ENCODE results near the gene GSK3B. TPM values are rescaled to one million over a fixed set of nuclear protein-coding genes. Genes with fewer than 3 reads are reported as not detected.

The GSK3B gene
- total and polyA plus RNA-seq, 3 experiments from 2014 or later: 20.0 to 38.0 (median 35.7) TPM

DNA sequence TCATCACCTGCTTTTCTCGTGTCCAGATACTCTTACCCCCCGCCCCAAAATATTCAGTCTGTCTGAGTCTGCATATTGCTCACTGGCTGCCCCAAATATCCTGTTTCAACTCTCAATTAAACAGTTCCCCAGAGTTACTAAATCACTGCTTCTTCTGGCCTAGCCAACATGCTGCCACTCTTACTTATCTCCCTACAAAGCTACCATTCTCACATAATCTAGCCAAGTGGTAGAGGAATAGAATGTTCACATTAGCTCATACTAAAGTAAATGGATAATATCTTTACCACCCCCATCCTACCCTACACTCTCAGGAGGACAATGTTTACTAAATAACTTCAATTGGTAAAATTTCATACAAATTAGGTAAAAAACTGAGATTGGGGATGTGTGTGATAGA lies 234.5 kb downstream of the GSK3B start:
- Histone ChIP-seq H3K4me1 (ENCODE audit: insufficient read depth, low read length) (no peaks in the 10 kb centered on the region), H3K27ac (ENCODE audit: low read depth, low read length) (no peak overlapping the region), H3K36me3 (ENCODE audit: insufficient read depth, low read length) (peaks cover 18% of the 10 kb centered on the region), H3K27me3 (ENCODE audit: insufficient read depth, low read length, poor library complexity, severe bottlenecking) (no peaks in the 10 kb centered on the region), H3K4me3 (ENCODE audit: low read length) (no peak overlapping the region), H3K9me3 (ENCODE audit: low read length) (no peaks in the 10 kb centered on the region)
- Mint-ChIP-seq H3K4me1 (peaks cover 4 to 9% (median 4%) of the 10 kb centered on the region in 3 donors), H3K4me3 (no peak overlapping the region), H3K27ac (peak overlapping the region in 3 of 8 donors; percentile 0 to 55 (median 26)), H3K9me3 (peaks cover 0 to 3% (median 3%) of the 10 kb centered on the region in 5 donors), H3K27me3 (no peaks in the 10 kb centered on the region), H3K36me3 (peaks cover 37 to 73% (median 60%) of the 10 kb centered on the region in 3 donors)
- no peak for DNase-seq
- POLR2A ChIA-PET: no interaction called here
- CTCF ChIA-PET: no interaction called here

DNA sequence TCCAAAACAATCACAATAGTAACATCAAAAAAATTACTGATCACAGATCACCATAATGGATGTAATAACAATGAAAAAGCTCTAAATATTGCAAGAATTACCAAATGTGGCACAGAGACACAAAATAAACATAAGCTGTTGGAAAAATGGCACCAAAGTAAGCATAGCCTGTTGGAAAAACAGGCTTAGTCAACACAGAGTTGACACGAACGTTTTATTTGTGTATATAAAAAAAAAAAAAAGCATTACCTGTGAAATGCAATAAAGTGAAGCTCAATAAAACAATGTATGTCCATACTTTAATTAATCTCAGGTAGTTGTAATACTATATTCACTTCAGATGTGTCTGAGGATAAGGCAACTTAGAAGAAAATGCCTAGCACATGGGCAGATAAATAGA lies 235.3 kb downstream of the GSK3B start:
- Mint-ChIP-seq H3K4me3 (no peak overlapping the region), H3K27me3 (no peaks in the 10 kb centered on the region), H3K36me3 (peaks cover 38 to 72% (median 64%) of the 10 kb centered on the region in 3 donors), H3K4me1 (peaks cover 4 to 9% (median 4%) of the 10 kb centered on the region in 3 donors), H3K9me3 (peaks cover 0 to 3% (median 3%) of the 10 kb centered on the region in 5 donors), H3K27ac (peak overlapping the region in 1 of 8 donors; percentile 1)
- ChIA-PET POLR2A (no interaction called here), CTCF (no interaction called here)
- Histone ChIP-seq H3K4me1 (ENCODE audit: insufficient read depth, low read length) (no peaks in the 10 kb centered on the region), H3K36me3 (ENCODE audit: insufficient read depth, low read length) (peaks cover 18% of the 10 kb centered on the region), H3K4me3 (ENCODE audit: low read length) (no peak overlapping the region), H3K27ac (ENCODE audit: low read depth, low read length) (no peak overlapping the region), H3K27me3 (ENCODE audit: insufficient read depth, low read length, poor library complexity, severe bottlenecking) (no peaks in the 10 kb centered on the region), H3K9me3 (ENCODE audit: low read length) (no peaks in the 10 kb centered on the region)
- DNase-seq: no peak

DNA sequence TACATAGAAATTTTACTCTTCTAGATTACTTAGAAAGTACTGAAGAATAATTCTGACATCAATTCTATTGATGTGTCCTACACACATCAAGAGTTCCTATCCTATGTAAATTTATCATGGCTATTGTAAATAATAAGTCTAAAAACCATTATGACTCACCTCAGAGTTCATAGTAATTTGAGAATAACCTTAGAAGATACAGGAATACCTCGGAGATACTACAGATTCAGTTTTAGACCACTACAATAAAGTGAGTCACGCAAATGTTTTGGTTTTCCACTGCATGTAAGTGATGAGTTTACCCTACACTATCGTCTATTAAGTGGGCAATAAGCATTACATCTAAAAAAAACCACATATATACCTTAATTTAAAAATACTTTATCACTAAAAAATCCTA lies 237.6 kb downstream of the GSK3B start:
- Histone ChIP-seq H3K27me3 (ENCODE audit: insufficient read depth, low read length, poor library complexity, severe bottlenecking) (no peaks in the 10 kb centered on the region), H3K4me3 (ENCODE audit: low read length) (no peak overlapping the region), H3K4me1 (ENCODE audit: insufficient read depth, low read length) (no peaks in the 10 kb centered on the region), H3K9me3 (ENCODE audit: low read length) (no peaks in the 10 kb centered on the region), H3K27ac (ENCODE audit: low read depth, low read length) (no peak overlapping the region), H3K36me3 (ENCODE audit: insufficient read depth, low read length) (peaks cover 6% of the 10 kb centered on the region)
- peaks cover 0 to 3% (median 0%) of the 10 kb centered on the region in 5 donors for H3K9me3 Mint-ChIP-seq
- H3K27ac Mint-ChIP-seq: no peak overlapping the region
- POLR2A ChIA-PET: no interaction called here
- no peak overlapping the region for H3K4me3 Mint-ChIP-seq
- no peaks in the 10 kb centered on the region for H3K27me3 Mint-ChIP-seq
- peaks cover 29 to 62% (median 50%) of the 10 kb centered on the region in 3 donors for H3K36me3 Mint-ChIP-seq
- no peak for DNase-seq
- CTCF ChIA-PET: no interaction called here
- H3K4me1 Mint-ChIP-seq: peaks cover 4 to 12% (median 10%) of the 10 kb centered on the region in 3 donors

DNA sequence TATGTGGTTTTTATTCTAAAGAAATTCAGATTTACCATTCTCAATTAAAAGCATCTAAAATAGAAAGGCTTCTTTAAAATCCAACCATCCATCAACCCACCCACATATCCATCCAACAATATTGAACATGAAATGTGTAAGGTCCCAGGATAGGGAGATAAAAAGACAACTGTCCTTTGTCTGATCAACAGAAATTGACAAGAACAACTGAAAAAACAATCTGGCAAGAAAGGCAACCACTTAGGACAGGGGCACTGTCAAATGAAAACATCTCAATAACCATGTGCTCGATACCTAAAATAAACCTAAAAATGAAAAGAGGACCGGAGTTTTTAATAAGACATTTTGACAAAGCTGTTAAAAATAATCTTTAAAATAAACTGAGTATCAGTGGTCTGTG lies 245.1 kb downstream of the GSK3B start:
- Histone ChIP-seq H3K4me1 (ENCODE audit: insufficient read depth, low read length) (no peaks in the 10 kb centered on the region), H3K27ac (ENCODE audit: low read depth, low read length) (no peak overlapping the region), H3K9me3 (ENCODE audit: low read length) (no peaks in the 10 kb centered on the region), H3K36me3 (ENCODE audit: insufficient read depth, low read length) (no peaks in the 10 kb centered on the region), H3K27me3 (ENCODE audit: insufficient read depth, low read length, poor library complexity, severe bottlenecking) (no peaks in the 10 kb centered on the region), H3K4me3 (ENCODE audit: low read length) (no peak overlapping the region)
- Mint-ChIP-seq H3K4me1 (peaks cover 20 to 50% (median 39%) of the 10 kb centered on the region in 3 donors), H3K36me3 (peaks cover 32 to 48% (median 35%) of the 10 kb centered on the region in 3 donors), H3K27ac (no peak overlapping the region), H3K4me3 (no peak overlapping the region), H3K9me3 (peaks cover 0 to 6% (median 0%) of the 10 kb centered on the region in 5 donors), H3K27me3 (peaks cover 0 to 2% of the 10 kb centered on the region in 2 donors)
- POLR2A ChIA-PET: no interaction called here
- CTCF ChIA-PET: no interaction called here
- DNase-seq: no peak

DNA sequence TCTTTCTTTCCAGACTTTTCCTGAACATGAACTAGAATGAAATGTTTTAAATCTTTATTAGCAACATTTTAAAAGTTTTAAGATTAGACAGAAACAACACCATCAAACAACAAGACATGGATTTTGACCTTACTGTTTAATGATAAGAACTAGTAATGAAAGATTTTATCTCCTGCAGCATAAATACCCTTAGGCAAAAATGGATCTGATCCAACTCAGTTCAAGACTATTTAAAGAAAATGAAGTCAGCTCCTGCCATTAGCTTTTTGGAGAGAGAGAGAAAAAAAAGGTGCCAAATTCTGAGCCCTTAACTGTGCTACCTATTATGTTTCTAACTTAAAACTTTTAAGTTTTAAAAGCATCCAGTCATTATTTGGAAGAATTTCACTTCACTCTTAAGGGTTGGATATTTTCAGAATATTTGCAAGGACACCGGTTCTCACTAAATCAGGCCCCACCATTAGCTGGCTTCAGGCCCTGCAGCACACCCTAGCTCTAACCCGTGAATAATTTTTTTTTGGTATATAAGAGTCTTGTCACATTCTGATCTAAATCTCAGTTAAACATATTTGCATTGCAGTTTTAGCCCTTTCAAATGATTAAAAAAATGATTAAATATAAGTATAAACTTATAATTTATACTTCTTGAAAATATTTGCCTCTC lies 252.3 kb downstream of the GSK3B start:
- no peaks in the 10 kb centered on the region for H3K9me3 ChIP-seq (ENCODE audit: low read length)
- H3K36me3 ChIP-seq (ENCODE audit: insufficient read depth, low read length): no peaks in the 10 kb centered on the region
- no peak overlapping the region for H3K4me3 Mint-ChIP-seq
- ChIA-PET CTCF (no interaction called here), POLR2A (no interaction called here)
- H3K9me3 Mint-ChIP-seq: peaks cover 0 to 6% (median 0%) of the 10 kb centered on the region in 5 donors
- peaks cover 18 to 64% (median 35%) of the 10 kb centered on the region in 3 donors for H3K36me3 Mint-ChIP-seq
- H3K27me3 Mint-ChIP-seq: peaks cover 0 to 2% of the 10 kb centered on the region in 2 donors
- H3K4me1 ChIP-seq (ENCODE audit: insufficient read depth, low read length): no peaks in the 10 kb centered on the region
- peaks cover 12 to 26% (median 22%) of the 10 kb centered on the region in 3 donors for H3K4me1 Mint-ChIP-seq
- H3K27ac ChIP-seq (ENCODE audit: low read depth, low read length): no peak overlapping the region
- DNase-seq: no peak
- no peaks in the 10 kb centered on the region for H3K27me3 ChIP-seq (ENCODE audit: insufficient read depth, low read length, poor library complexity, severe bottlenecking)
- no peak overlapping the region for H3K27ac Mint-ChIP-seq
- no peak overlapping the region for H3K4me3 ChIP-seq (ENCODE audit: low read length)

DNA sequence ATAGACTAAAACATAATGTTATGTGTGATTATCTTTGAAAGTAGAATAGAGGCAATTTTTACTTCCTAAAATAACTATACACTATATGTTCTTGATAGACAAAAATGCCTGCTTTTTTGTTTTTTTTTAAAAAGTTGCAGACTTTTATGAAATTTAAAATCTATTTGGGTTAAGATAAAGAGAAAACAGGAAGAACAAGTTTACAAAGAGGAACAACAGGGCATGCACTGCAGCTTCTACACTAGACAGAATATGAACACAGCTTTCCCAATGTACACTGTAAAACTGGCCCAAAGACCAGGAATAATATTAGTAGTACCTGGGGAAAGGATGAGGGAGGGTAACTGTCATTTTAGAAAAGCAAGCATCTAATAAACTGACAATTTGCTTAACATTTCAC lies 258.7 kb downstream of the GSK3B start:
- Mint-ChIP-seq H3K27ac (peak overlapping the region in 1 of 8 donors; percentile 10), H3K27me3 (no peaks in the 10 kb centered on the region), H3K4me1 (peaks cover 7 to 26% (median 14%) of the 10 kb centered on the region in 3 donors), H3K4me3 (no peak overlapping the region), H3K9me3 (no peaks in the 10 kb centered on the region), H3K36me3 (peaks cover 0 to 24% (median 17%) of the 10 kb centered on the region in 3 donors)
- no peaks in the 10 kb centered on the region for H3K9me3 ChIP-seq (ENCODE audit: low read length)
- CTCF ChIA-PET: no interaction called here
- no peaks in the 10 kb centered on the region for H3K4me1 ChIP-seq (ENCODE audit: insufficient read depth, low read length)
- no peaks in the 10 kb centered on the region for H3K36me3 ChIP-seq (ENCODE audit: insufficient read depth, low read length)
- H3K27ac ChIP-seq (ENCODE audit: low read depth, low read length): no peak overlapping the region
- H3K4me3 ChIP-seq (ENCODE audit: low read length): no peak overlapping the region
- H3K27me3 ChIP-seq (ENCODE audit: insufficient read depth, low read length, poor library complexity, severe bottlenecking): no peaks in the 10 kb centered on the region
- DNase-seq: no peak
- POLR2A ChIA-PET: interaction anchor here (0.7 kb wide), 1 partner anchor 37 kb away, joined by 3 read pairs; no protein-coding TSS in a partner anchor

DNA sequence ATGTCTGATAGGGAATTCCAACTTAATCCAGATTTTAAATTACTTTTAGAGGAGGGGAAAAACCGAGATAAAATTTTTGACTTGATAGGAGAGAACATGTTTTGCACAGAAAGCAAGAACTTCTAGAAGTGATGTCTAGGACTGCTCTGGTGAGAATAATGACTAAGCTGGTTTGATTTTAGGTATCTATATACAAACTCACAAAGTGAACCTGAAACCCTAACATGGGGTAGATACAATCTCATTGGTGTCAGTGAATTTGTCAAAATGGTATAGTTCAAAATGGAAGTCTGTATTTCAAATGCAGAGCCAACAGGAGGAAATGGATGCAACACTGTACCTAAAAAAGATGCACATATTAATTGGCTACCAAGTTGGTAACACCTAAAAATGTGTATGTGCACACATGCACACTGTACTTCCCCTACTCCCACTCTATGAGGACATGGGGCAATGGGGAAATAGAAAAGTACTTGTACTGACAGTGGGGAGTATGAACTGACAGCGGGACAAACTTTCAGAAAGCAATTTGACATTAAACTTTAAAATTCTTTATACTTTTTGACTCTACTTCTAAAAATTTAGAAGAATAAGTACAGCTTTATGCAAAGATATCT lies 259.4 kb downstream of the GSK3B start:
- Mint-ChIP-seq H3K9me3 (no peaks in the 10 kb centered on the region), H3K27me3 (no peaks in the 10 kb centered on the region), H3K4me1 (peaks cover 10 to 30% (median 15%) of the 10 kb centered on the region in 3 donors), H3K27ac (peak overlapping the region in 2 of 8 donors; percentile 5 to 45), H3K36me3 (peaks cover 0 to 20% (median 16%) of the 10 kb centered on the region in 3 donors), H3K4me3 (no peak overlapping the region)
- Histone ChIP-seq H3K9me3 (ENCODE audit: low read length) (no peaks in the 10 kb centered on the region), H3K36me3 (ENCODE audit: insufficient read depth, low read length) (no peaks in the 10 kb centered on the region), H3K4me3 (ENCODE audit: low read length) (no peak overlapping the region), H3K27me3 (ENCODE audit: insufficient read depth, low read length, poor library complexity, severe bottlenecking) (no peaks in the 10 kb centered on the region), H3K4me1 (ENCODE audit: insufficient read depth, low read length) (no peaks in the 10 kb centered on the region), H3K27ac (ENCODE audit: low read depth, low read length) (no peak overlapping the region)
- POLR2A ChIA-PET: no interaction called here
- CTCF ChIA-PET: no interaction called here
- DNase-seq: no peak

DNA sequence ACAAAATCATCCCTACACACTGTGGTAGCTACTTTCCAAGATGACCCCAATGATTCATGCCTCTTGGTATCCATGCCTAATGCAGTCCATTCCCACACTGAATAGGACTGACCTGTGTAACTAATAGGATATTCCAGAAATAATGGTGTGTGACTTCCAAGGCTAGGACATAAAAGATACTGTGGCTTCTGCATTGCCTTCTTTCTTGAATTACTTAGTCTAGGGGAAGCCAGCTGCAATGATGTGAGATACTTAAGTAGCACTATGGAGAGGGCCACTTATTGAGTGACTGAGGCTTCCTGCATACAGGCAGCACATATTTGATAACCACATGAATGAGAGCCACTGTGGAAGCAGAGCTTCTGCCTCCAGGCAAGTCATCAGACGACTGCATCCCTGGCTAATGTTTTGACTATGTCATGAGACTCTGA lies 262.3 kb downstream of the GSK3B start:
- Histone ChIP-seq H3K4me1 (ENCODE audit: insufficient read depth, low read length) (no peaks in the 10 kb centered on the region), H3K27me3 (ENCODE audit: insufficient read depth, low read length, poor library complexity, severe bottlenecking) (no peaks in the 10 kb centered on the region), H3K27ac (ENCODE audit: low read depth, low read length) (no peak overlapping the region), H3K4me3 (ENCODE audit: low read length) (no peak overlapping the region), H3K36me3 (ENCODE audit: insufficient read depth, low read length) (no peaks in the 10 kb centered on the region), H3K9me3 (ENCODE audit: low read length) (no peaks in the 10 kb centered on the region)
- ChIA-PET CTCF (interaction anchor here (0.7 kb wide), 1 partner anchor 15 kb away, joined by 3 read pairs; no protein-coding TSS in a partner anchor), POLR2A (no interaction called here)
- peak overlapping the region in 2 of 8 donors; percentile 48 to 66 for H3K27ac Mint-ChIP-seq
- no peaks in the 10 kb centered on the region for H3K9me3 Mint-ChIP-seq
- H3K4me3 Mint-ChIP-seq: no peak overlapping the region
- no peaks in the 10 kb centered on the region for H3K27me3 Mint-ChIP-seq
- DNase-seq: no peak
- peaks cover 14 to 33% (median 19%) of the 10 kb centered on the region in 3 donors for H3K4me1 Mint-ChIP-seq
- H3K36me3 Mint-ChIP-seq: peaks cover 0 to 13% (median 11%) of the 10 kb centered on the region in 3 donors
